ENCODE data around the gene SON.
"Not testable (repeated sequence)": the region's sequence is repeated elsewhere in the genome, so short reads cannot be mapped to it uniquely, and the experiment has no call there.

SON gene, protein sequence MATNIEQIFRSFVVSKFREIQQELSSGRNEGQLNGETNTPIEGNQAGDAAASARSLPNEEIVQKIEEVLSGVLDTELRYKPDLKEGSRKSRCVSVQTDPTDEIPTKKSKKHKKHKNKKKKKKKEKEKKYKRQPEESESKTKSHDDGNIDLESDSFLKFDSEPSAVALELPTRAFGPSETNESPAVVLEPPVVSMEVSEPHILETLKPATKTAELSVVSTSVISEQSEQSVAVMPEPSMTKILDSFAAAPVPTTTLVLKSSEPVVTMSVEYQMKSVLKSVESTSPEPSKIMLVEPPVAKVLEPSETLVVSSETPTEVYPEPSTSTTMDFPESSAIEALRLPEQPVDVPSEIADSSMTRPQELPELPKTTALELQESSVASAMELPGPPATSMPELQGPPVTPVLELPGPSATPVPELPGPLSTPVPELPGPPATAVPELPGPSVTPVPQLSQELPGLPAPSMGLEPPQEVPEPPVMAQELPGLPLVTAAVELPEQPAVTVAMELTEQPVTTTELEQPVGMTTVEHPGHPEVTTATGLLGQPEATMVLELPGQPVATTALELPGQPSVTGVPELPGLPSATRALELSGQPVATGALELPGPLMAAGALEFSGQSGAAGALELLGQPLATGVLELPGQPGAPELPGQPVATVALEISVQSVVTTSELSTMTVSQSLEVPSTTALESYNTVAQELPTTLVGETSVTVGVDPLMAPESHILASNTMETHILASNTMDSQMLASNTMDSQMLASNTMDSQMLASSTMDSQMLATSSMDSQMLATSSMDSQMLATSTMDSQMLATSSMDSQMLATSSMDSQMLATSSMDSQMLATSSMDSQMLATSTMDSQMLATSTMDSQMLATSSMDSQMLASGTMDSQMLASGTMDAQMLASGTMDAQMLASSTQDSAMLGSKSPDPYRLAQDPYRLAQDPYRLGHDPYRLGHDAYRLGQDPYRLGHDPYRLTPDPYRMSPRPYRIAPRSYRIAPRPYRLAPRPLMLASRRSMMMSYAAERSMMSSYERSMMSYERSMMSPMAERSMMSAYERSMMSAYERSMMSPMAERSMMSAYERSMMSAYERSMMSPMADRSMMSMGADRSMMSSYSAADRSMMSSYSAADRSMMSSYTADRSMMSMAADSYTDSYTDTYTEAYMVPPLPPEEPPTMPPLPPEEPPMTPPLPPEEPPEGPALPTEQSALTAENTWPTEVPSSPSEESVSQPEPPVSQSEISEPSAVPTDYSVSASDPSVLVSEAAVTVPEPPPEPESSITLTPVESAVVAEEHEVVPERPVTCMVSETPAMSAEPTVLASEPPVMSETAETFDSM (N-terminal part only)

DNA sequence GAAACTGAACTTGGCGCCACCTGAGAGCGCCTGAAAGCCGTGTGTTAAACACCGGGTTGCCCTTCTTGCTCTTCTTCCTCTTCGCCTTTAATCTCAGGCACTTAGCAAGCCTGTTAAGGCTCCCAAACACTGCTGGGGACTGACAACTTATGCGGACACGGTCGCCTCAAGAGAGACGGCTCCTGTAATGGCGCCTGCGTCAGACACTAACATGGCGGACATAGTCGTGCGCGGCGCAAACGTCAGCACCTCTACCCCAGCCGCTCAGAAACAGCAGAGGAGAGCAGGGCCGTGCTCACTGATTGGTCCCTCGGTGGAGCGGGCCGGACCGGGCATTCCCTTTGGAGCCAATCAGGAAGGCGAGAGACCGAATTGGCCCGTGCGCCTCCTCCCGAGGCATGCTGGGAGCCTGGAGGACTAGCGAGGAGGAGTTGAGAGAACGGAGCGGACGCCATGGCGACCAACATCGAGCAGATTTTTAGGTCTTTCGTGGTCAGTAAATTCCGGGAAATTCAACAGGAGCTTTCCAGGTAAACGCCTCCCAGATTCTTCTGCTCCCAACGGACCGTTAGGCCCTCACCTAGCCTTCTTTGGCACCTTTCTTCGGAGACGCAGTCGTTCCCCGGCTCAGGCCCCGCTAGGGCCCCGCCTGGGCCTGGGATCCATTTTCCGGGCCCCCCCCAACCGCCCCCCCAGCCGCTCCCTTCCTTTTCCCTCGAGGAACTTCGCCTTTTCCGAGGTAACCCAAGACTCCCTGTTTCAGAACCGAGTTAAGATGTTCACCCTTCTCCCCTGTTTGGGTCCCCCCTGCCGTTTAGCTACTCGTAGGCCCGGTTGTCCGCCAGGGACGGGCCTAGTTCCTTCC is at the start of gene SON:
TSS of gene SON (plus strand) at position 399 of the 865 bp plus-strand sequence. CDS start at position 454, 55 bp downstream.
- peak; percentile 98 for DNase-seq (ENCODE audit: low spot score)

DNA sequence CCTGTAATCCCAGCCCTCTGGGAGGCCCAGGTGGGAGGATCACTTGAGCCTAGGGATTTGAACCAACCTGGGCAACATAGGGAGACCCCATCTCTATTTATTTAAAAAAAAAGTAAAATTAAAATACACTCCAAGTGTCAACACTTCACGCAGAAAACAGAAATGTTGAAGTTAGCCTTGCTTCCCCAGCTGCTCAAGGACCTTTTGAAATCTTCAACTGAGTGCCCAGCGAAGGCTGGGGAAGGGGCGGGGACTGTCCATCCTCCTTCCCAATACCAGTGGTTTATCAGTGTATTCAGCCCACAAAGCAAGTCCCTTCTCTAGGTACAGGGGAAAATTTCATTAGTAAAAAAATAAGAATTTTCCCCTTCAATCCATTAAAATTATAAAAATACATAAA is 49.1 kb upstream of the SON start:
- DNase-seq (ENCODE audit: low spot score): no peak

DNA sequence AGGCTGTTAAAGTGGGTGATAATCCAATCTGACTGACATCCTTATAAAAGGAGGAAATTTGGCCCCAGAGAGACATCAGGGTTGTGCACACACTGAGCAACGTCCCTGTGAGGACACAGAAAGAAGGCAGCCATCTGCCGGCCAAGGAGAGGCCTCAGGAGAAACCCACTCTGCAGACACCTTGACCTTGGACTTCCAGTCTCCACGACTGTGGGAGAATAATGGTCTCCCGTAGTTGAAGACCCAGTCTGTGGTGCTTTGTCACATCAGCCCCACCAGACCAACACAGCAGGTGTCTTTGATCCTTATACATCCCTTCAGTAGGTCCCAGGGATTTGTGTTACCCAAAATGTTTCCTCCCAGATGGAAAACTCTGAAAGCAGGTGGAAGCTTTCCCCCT is 47.1 kb upstream of the SON start:
- DNase-seq (ENCODE audit: low spot score): no peak

DNA sequence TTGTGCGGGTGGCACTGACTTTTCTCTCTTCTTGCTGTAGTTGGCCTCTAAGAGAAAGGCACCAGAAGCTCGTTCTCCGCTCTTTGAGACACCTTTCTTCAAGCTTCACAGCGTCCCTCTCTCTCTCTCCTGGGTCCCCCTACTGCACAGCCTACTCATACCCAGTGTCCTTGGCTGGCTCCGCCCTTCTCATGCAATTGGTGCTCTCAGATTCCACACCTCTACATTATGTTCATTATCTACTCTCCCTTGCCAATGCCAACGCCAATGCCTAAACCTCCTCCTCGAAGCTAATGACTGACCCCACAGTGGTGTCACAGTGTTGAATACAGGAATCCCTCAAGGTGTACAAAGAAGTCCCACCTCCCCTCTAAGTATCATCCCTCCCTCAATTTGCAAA is 46.5 kb upstream of the SON start:
- DNase-seq (ENCODE audit: low spot score): no peak

DNA sequence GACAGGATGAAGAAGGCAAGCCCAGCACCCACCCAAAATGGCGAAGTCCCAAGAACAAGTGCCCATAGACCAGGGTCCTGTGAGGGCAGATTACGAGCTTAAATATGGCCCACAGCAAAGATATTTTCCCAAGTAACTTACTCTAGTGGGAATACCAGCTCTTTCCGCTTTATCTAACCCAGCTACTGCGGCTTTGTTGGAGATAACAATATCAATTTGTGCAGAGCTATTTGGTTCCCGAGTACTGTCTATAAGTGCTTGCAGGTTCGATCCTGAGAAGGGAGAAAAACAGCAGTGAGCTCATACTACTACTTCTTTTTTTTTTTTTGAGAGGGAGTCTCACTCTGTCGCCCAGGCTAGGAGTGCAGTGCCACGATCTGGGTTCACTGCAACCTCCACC is 37.0 kb upstream of the SON start:
- no peak for DNase-seq (ENCODE audit: low spot score)

DNA sequence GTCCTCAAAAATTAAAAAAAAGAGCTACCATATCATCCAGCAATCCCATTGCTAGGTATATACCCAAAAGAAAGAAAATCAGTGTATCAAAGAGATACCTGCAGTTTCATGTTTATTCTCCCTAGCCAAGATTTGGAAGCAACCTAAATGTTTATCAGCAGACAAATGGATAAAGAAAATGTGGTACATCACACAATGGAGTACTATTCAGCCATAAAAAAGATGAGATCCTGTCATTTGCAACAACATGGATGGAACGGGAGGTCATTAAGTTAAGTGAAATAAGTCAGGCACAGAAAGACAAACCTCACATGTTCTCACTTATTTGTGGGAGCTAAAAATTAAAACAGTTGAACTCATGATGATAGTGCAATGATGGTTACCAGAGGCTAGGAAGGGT is 35.8 kb upstream of the SON start:
- not testable (repeated sequence) for DNase-seq (ENCODE audit: low spot score)

DNA sequence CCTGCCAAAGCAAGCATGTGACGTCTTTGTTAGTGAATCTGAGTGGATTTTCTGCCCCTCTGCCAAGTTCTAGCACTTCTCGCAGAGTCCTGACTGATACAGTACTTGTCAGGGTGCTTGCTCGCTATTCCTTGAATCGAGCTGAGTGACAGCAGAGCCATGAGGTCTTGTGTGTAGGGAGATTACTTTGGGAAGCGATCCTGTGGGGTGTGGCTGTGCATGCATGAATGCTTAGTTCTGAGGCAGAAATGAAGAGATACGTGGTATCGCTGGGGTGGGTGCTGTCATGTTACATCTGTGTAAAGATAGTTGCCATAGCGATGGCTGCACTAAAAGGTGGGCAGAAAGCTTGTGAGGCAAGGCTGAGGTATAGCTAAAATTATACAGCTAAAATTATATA is 32.0 kb upstream of the SON start:
- no peak for DNase-seq (ENCODE audit: low spot score)

DNA sequence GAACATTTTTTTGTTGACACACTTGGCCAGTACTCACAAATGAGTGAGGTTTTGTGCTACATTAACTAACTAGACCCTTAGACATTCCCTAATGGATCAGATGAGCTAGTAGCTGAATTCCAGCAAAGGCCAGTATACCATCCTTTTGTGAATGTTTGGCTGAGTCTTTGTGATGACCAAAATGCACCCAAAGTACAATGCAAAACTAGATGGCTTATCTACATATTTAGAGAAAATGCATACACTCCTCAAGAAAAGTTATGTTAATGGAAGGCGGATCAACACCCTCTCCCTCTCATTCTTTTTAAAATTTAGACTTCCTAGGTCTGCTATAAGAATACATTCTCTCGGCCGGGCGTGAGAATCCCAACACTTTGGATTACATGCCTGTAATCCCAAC is 31.2 kb upstream of the SON start:
- DNase-seq (ENCODE audit: low spot score): no peak

DNA sequence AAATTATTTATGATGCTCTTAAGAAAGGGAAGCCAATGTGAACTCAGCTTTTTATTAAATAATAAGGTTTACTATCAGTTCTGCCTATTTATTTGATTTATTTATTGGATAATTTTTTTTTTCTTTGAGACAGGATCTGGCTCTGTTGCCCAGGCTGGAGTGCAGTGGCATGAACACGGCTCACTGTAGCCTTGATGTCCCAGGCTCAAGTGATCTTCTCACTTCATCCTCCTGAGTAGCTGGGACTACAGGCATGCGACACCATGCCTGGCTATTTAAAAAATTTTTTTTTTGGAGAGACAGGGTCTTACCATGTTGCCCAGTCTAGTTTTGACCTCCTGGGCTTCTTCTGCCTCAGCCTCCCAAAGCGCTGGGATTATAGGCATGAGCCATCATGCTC is 30.4 kb upstream of the SON start:
- no peak for DNase-seq (ENCODE audit: low spot score)

DNA sequence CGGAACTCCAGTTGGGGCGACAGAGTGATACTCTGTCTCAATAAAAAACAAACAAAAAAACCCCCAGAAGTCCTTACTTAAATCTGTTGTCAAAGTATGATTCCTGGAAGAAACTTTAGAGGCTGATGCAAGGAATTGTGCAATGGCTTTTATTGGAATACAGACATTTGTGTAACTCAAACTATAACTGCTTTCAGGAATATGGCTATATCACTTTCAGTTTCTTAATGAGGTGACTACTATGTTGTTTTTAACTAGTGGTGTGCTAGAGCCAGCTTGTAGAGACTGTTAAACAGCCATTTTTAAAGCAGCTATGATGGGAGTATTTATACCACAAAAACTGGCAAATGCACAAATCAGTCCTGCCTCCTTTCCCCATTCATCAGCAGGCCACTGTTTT is 28.6 kb upstream of the SON start:
- DNase-seq (ENCODE audit: low spot score): no peak

DNA sequence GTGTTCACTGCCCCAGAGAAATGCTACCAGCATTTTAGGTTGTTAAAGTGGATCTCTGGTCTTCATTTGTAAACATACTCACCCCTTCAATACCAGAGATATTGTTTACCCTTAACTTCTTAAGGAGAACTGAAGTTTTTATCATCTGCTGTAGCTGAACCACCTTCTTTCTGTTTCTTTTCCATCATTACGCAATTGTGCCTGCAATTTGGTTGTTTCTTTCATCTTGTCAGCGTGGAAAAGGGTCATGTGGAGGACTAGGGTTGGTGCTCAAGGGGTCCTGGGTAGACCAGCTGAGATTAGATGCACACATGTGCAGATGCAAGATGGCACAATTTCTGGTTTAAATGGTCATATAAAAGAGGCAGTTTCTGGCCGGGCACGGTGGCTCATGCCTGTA is 23.9 kb upstream of the SON start:
- no peak for DNase-seq (ENCODE audit: low spot score)

DNA sequence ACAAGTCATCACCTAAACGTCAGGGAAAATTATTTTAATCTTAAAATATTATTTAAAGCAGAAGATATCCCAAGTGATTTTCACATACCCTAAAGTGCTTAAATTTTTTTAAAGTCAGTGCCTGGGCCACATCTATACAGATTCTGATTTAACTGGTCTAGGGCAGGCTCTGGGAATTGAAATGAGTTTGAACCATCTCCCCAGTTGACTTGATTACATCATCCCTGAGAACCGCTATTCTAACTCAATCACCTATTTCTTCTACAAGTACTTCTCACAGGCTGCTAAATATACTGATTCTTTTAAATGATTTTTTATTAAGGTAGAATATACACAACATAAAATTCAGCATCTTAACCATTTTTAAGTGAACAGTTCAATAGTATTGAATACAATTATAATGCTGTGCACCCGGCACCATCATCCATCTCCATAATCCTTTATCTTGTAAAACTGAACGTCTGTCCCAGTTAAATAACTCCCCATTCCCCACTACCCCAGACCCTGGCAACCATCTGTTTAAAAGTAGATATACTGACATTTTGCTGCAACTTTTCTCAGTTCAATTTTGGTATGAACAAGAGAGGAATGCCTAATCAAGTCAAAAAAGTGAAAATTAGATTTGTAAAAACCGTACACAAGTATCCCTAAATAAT is 20.4 kb upstream of the SON start:
- no peak for DNase-seq (ENCODE audit: low spot score)

DNA sequence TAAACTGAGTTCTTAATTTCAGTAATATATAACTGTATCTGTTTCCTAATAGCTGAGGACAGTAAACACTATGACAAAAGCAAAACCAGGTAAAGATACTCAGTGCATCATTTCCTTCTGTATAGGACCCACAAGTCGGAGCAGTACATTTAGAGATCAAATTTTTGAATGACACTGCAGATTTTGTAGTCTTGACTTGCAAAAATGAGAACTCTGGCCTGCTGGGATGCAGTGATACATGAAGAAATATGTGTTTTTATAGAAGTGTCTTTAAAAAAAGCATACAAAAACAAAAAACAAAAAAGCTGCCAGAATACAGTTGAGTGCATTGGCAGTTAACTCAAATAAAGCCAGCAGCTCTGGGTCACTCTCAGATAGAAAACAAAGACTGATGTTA is 19.9 kb upstream of the SON start:
- DNase-seq (ENCODE audit: low spot score): no peak

DNA sequence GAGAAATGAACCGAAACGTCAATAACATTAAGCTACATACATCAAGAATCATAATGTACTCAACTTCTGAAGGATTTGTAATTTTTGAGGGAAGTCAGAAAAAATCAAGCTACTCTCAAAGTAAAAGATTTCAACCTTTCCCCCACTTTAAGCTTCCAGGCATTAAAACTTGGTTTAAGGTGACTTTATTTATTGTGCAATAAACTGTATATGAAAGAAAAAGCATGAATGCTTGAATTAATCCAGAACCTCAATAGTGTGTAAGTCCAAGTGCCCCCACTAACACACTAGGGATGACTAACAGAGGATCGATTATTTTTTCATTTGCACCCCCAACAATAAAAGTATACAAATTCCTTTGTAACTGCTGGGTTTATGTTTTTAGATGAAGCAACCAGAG is 11.8 kb upstream of the SON start:
- no peak for DNase-seq (ENCODE audit: low spot score)

DNA sequence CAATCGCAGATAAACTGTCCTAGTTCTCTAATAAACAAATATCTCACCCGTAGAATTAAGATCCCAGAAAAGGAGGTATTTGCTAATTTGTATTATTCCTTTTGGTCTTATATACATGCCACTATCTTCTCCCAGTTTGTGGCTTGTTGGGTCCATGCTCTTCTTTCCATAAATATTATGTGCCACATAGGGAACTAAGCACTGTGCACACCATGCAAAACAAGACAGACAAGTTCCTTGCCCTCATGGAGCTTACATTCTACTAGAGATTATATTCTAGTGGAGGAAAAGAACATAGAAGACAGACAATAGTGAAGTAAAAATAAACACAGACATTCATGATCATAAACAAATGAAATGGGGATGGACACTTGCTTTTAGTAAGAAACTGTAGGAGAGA is 5.6 kb upstream of the SON start:
- DNase-seq (ENCODE audit: low spot score): no peak

DNA sequence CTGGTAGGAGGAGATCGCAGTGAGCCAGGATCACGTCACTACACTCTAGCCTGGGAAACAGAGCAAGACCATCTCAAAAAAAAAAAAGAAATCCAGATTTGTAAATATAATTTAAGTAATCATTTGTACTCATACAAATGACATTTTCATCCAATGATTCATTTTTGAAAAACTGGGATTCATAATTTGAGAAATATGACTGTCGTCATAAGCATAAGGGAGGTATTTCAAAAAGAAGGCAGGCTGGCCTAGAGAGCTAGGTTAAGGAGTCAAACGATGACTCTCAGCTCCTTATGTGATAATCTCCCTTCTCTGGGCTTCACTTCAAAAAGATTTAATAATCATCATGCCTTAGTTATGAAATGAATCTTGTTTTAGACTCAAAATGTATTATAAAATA is 3.2 kb upstream of the SON start:
- DNase-seq (ENCODE audit: low spot score): no peak

DNA sequence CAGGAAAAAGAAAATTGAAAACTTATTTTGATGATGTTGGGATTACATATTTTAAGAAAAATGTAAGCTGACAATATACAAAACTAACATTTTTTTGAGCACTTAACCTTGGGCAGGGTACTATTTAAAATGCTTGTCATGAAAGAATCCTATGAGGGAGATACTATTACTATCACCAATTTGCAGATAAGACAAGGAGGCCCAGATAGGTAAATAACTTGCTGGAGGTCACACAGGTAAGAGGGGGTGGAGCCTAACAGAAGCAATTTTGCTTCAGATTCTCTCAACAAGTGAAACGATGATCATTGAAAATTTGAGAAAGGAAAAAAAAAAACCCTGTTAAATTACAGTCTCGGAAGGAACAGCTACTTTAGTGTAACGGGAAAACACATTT is 2.1 kb upstream of the SON start:
- no peak for DNase-seq (ENCODE audit: low spot score)

DNA sequence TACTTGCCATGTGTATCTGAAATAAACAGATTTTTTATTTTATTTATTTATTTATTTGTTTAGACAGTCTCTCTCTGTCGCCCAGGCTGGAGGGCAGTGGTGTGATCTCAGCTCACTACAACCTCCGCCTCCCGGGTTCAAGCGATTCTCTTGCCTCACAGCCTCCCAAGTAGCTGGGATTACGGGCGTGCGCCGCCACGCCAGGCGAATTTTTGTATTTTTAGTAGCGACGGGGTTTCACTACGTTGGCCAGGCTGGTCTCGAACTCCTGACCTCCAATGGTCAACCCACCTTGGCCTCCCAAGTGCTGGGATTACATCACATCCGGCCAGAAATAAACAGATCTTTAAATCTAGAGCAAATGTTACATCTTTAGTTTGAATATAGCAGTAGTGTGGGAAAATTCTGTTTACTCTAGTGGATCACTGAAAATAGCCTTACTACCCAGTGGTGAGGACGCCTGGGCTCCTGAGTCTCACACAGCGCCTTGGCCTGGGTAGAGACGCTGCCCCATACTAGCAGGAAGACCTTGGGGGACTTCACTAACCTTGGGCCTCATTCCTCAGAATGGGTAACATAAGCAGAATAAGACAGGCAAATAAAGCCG is 1.6 kb upstream of the SON start:
- no peak for DNase-seq (ENCODE audit: low spot score)

DNA sequence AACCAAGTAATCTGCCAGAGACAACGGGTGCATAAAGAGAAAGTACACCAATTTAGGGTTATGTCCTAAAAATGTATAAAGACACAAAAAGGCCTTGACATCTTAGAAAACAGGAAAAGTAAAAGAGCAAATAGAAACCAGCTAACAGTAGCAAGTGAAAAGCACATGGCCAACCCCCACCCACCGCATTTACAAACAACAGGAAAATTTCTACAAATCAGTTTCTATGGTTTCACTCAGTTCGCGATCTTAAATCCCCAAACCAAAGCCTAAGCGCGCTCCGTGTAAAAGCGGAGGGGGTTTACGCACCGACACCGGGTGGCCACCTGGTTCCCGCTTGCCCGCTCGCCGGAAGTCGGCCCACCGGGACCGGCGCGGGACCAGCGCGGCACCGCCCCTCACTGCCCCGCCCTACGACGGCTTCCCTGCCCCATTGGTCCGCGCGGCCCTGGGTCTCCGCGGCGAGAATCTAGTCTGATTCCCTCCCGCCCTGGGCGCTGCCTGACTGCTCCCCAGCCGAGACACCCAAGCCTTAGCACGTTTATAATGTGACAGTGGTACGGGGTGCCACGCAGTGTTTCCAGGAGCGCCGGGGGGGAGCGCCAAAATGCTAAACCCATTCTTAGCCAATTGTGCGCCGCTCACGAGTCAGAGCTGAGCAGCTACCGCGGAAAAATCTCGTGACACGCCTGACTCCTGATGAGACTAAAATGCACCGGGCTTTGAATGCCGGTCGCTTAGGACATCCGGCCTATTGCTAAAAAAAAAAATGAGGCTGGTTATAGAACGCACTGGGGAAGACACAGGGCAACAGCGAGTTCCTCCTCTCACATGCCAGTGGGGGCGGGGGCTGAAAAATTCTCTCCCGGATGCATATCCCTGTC is 840 bp upstream of the SON start, which contains the start of gene GART:
TSS of gene GART (minus strand) at position 362 of the 884 bp plus-strand sequence. CDS start 2,802 bp downstream, outside the sequence.
- DNase-seq (ENCODE audit: low spot score): peak; percentile 68

All from CD4-positive, alpha-beta T cell treated with Interleukin-6 at 100 ng/mL for 8 hours (primary cell).